ENCODE data around the gene PPP2R3C.
"Not testable (repeated sequence)": the region's sequence is repeated elsewhere in the genome, so short reads cannot be mapped to it uniquely, and the experiment has no call there.

Gene PPP2R3C

DNA sequence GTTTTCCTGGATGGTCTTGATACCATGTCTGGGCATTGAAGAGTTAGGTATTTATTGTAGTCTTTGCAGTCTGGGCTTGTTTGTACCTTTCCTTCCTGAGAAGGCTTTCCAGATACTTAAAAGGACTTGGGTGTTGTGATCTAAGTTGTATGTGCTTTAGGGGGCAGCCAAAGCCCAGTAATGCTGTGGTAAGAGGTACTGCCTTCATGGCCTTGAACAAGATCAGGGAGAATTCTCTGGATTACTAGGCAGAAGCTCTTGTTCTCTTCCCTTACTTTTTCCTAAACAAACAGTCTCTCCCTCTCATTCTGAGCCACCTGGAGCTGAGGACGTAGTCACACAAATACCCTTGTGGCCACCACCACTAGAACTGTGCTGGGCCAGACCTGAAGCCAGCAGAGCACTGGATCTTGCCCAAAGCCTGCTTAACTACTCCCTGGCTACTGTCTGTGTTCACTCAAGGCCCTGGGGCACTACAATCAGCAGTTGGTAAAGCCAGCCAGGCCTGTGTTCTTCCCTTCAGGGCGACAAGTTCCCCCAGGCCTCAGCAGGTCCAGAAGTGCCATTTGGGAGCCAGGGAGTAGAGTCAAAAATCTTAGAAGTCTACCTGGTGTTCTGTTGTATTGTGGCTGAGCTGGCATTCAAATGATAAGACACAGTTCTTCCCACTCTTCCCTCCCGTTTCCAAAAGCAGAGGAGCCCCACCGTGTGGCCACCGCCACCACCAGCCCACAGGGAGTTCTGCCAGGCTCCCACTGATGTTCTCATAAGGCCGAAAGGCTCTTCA, 11.9 kb upstream of the PPP2R3C start:
- in situ Hi-C loops (cut with MboI; ENCODE audit: low sequenced_read_pairs): loop anchor here (25.0 kb wide), 1 partner anchor 279 kb away; the partner anchor contains the start of gene NFKBIA

GRCh38 chr14:35124127-35124526, 2.3 kb upstream of the PPP2R3C start:
- in situ Hi-C loops (cut with MboI; ENCODE audit: low sequenced_read_pairs): no loop called here

GRCh38 chr14:35123388-35123703, 1.6 kb upstream of the PPP2R3C start:
- in situ Hi-C loops (cut with MboI; ENCODE audit: low sequenced_read_pairs): no loop called here

GRCh38 chr14:35122696-35123387, 1.1 kb upstream of the PPP2R3C start:
- in situ Hi-C loops (cut with MboI; ENCODE audit: low sequenced_read_pairs): no loop called here

DNA sequence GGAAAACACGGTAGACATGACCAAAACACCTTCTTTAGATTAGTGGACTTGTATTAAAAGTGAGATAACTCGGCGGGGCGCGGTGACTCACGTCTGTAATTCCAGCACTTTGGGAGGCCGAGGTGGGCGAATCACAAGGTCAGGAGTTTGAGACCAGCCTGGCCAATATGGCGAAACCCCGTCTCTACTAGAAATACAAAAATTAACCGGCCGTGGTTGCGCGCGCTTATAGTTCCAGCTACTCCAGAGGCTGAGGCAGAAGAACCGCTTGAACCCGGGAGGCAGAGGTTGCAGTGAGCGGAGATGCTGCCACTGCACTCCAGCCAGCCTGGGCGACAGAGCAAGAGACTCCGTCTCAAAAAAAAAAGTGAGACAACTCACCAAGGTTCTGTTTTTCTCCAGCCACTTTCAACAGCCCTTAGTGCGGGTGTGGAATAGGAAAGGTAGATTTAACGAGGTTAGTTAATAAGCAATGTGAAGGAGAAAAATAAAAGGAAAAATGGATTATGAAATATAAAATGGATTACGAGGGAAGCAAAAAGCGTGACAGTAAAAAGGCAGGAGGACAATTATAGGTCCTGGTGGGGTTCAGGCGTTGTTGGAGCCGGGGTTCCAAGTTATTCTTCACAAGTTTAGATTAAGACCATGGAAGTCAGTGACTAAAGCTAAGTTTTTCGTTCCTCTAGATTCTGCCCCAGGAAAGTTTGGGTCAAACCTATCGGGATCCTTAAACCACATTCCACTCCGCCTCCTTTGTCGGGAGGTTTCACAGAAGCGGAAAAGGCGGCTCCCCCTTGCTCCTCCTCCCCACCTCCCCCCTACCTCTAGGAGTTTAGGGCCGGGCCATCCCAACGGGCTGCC, 534 bp downstream of the PPP2R3C start:
- in situ Hi-C loops (cut with MboI; ENCODE audit: low sequenced_read_pairs): no loop called here

DNA sequence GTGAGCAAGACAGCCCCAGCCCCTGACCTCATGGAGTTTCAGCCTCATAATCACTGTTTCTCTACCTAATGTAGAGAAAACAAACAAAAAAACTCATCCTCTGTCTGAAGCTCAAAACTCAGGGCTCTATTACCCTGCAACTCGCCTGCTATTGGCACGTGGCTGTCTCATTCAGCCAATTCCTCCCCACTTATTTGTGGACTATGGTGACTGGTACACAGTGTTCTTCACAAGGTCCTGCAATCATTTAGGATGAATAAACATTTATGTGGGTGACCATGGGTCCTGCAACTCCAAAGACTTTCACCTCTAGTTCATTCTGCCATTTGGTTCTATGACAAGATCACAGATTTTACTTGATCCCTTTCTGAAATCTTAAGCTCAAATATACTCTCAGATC, 4.7 kb downstream of the PPP2R3C start:
- in situ Hi-C loops (cut with MboI; ENCODE audit: low sequenced_read_pairs): no loop called here

DNA sequence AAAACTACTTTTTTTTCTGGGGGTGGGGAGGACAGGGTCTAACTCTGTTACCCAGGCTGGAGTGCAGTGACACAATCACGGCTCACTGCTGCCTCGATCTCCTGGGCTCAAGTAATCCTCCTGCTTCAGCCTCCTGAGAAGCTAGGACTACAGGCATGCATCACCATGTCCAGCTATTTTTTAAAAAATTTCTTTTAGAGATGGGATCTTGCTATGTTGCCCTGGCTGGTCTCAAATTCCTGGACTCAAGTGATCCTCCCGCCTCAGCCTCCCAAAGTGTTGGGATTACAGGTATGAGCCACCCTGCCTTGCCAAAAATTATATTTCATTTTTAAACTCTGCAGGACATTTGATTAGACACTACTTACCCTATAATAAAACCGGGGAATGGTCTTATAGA, 5.5 kb downstream of the PPP2R3C start:
- in situ Hi-C loops (cut with MboI; ENCODE audit: low sequenced_read_pairs): no loop called here

DNA sequence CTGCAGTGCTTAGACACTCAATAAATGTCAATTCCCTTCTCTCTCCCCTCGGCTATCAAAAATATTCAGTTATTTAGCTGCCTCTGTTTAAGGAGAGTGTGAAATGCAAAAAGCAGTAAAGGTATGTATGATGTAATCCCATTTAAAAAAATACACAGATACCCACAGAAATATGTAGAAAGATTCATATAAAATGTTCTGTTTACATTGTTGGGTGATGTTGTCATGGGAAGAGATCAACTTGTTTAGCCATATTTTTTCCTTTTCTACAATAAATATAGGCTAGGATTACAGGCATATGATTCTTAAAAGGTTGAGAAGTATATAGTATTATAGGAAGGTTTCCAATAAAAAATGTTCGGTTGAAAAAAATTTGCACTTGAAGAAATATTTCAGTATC, 7.8 kb downstream of the PPP2R3C start:
- in situ Hi-C loops (cut with MboI; ENCODE audit: low sequenced_read_pairs): no loop called here

GRCh38 chr14:35113308-35113950, 8.4 kb downstream of the PPP2R3C start:
- in situ Hi-C loops (cut with MboI; ENCODE audit: low sequenced_read_pairs): no loop called here

DNA sequence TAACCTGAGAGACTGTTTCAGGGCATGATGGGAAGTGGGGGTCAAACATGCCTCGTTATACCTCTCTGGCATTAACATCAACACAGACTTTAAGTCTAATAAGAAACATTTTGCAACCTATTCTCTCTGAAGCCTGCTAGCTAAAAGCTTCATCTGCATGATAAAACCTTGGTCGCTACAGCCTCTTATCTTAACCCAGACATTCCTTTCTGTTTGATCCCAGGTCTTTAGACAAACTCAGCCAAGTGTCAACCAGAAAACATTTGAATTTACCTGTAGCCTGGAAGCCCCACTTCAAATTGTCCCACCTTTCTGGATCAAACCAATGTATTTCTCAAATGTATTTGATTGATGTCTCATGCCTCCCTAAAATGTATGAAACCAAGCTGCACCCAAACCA, 9.1 kb downstream of the PPP2R3C start:
- in situ Hi-C loops (cut with MboI; ENCODE audit: low sequenced_read_pairs): no loop called here

DNA sequence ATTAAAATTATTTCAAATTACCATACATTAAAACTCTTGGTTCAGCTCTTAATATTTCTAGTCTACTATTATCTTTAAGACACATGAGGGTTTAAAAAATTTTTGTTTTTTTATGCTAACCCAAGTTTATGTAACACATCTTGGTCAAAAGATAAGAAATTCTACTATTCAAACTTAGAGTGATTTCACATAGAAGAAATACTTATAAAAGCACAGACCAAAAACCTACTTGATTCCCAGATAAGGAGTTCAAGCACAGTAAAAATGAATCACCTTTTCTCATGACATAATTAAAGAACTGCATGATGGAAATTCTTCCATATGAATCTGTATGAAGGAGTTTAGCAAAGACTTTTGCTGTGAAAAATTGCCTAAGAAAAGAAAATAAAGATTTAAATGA, 13.9 kb downstream of the PPP2R3C start:
- in situ Hi-C loops (cut with MboI; ENCODE audit: low sequenced_read_pairs): no loop called here

- in situ Hi-C loops (cut with MboI; ENCODE audit: low sequenced_read_pairs): not testable (repeated sequence)
Observed at GRCh38 chr14:35094645-35095044, 27.1 kb downstream of the PPP2R3C start.

DNA sequence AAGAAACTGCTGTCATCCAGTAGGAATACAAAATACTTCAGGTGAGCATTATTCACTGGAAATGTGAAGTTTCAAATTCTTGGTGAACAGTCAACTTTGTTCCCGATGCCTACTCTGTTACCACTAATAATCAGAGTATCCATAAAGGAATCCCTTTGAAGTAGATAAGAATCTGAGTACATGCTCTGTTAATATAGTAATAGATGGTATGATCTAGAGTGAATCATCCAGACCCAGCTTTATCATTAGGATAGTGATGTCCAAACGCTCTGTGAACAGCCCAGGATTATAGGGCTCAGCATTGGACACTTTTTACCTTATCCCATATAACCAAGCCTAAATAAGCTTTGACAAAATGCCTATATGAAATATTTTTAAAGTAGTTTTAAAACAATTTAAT, 33.3 kb downstream of the PPP2R3C start:
- in situ Hi-C loops (cut with MboI; ENCODE audit: low sequenced_read_pairs): no loop called here

GRCh38 chr14:35085441-35085840, 36.3 kb downstream of the PPP2R3C start:
- in situ Hi-C loops (cut with MboI; ENCODE audit: low sequenced_read_pairs): no loop called here

DNA sequence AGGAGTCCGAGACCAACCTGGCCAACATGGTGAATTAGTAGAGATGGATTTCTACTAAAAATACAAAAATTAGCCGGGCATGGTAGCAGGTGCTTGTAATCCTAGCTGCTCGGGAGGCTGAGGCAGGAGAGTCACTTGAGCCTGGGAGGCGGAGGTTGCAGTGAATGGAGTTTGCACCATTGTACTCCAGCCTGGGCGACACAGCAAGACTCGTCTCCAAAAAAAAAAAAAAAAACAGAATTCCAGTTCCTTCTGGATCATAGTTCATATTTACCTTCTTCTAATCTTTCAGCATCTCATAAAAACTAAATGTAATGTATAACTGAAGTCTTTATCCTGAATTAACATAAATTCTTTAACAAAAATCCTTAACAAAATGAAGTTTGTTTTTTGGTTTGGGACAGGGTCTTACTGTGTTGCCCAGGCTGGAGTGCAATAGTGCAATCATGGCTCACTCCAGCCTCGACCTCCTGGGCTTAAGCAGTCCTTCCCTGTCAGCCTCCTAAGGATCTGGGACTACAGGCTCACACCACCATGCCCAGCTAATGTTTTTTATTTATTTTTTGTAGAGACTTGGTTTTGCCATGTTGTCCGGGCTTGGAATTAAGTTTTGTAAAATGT, 38.1 kb downstream of the PPP2R3C start:
- in situ Hi-C loops (cut with MboI; ENCODE audit: low sequenced_read_pairs): no loop called here

DNA sequence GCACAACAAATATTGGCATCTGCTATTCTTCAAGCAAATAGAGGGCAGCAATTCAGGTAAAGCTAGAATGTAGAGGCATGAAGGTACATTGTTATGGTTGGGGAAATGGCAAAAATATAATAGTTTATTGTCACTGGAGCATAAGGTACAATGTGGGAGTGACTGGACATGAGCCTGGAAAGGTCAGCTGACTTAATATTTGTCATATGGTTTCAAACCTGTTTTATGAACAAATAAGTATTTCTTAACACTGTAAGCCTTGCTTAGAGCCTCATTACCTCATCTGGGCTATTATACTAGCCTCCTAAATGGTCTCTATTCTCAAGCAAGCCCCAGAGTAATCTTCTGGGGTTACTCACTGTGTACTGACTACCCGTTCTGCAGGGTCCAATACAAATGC, 42.0 kb downstream of the PPP2R3C start:
- in situ Hi-C loops (cut with MboI; ENCODE audit: low sequenced_read_pairs): no loop called here

GRCh38 chr14:35078082-35078481, 43.7 kb downstream of the PPP2R3C start:
- in situ Hi-C loops (cut with MboI; ENCODE audit: low sequenced_read_pairs): no loop called here

DNA sequence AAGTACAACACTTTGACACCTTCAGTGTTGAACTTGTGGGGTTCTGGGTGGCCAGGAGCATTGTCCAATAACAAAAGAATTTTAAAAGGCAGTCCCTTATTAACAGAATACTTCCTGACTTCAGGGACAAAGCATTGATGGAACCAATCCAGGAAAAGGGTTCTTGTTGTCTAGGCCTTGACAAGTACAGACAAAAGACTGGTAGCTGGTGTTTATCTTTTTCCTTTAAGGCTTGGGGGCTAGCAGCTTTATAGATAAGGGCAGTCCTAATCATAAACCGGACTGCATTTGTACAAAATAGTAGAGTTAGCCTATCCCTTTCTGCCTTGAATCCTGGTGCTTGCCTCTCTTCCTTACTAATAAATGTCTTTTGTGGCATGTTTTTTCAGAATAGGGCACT, 48.3 kb downstream of the PPP2R3C start:
- in situ Hi-C loops (cut with MboI; ENCODE audit: low sequenced_read_pairs): no loop called here

GRCh38 chr14:35072226-35072625, 49.6 kb downstream of the PPP2R3C start:
- in situ Hi-C loops (cut with MboI; ENCODE audit: low sequenced_read_pairs): no loop called here

DNA sequence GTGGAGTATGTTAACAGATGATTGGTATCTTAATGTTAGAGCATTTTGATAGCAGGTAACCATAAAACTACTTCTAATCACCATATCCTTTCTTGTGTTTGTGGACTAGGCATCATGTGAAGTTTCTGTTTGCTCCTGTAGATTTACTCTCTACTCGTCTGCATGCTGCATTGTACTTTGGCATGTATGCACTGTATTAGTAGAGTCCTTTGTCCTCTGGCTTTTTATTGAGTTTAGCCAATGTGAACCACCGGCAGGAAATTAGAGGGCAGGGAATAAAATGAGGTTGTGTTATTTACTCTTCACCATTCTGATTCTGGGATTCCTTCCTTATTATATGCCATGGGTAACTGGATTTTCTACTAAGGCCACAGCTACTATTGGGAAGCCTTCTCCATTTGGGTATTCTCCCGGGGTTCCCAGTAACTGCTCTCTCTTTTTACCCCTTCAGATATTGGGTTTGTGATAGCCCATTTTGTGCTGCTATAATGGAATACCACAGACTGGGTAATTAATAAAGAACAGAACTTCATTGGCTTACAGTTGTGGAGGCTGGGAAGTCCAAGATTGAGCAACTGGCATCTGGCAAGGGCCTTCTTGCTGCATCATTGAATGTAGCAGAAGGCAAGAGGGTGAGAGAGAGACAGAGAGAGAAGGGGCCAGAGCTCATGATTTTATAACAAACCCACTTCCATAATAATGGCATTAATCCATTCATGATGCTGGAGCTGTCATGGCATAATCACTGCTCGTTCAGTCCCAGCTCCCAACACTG, 53.4 kb downstream of the PPP2R3C start:
- in situ Hi-C loops (cut with MboI; ENCODE audit: low sequenced_read_pairs): no loop called here

Data from hTERT RPE-1 (cell line).